ENCODE results near the gene NPY1R. TPM values are rescaled to one million over a fixed set of nuclear protein-coding genes. Genes with fewer than 3 reads are reported as not detected.

NPY1R gene
- total and polyA plus RNA-seq, 10 of the 15 experiments (the other 5 are each of a cell fraction or from before 2014, with no cell fraction given) = not detected

GRCh38 chr4:163295138-163295537 is 37.3 kb downstream of the NPY1R start (continued):
- no peak for TF ChIP-seq NKRF (conservative IDR thresholded peaks at IDR 0.05)
- TF ChIP-seq CREB1 (IDR thresholded peaks at IDR 0.05; ENCODE audit: low read depth) = no peak
- no peak for TF ChIP-seq ZNF207 (IDR thresholded peaks at IDR 0.05; ENCODE audit: borderline replicate concordance)
- TF ChIP-seq CREM (IDR thresholded peaks at IDR 0.05; ENCODE audit: low read depth) = no peak
- no peak for TF ChIP-seq ASH2L (IDR thresholded peaks at IDR 0.05; ENCODE audit: borderline replicate concordance, low read depth)
- TF ChIP-seq ZBTB33 (IDR thresholded peaks at IDR 0.05) = no peak
- no peak for TF ChIP-seq MYC (IDR thresholded peaks at IDR 0.05; ENCODE audit: insufficient read depth, insufficient read length, insufficient replicate concordance, low read length, severe bottlenecking)
- no peak for TF ChIP-seq MTA2 (IDR thresholded peaks at IDR 0.05; ENCODE audit: low read depth)
- no peak for TF ChIP-seq RBBP5 (conservative IDR thresholded peaks at IDR 0.05)

GRCh38 chr4:163284304-163284703 is 48.1 kb downstream of the NPY1R start:
- in situ Hi-C loops (cut with MboI) (no loop called here), intact Hi-C loops (cut with micrococcal nuclease; ENCODE audit: unreplicated experiment) (no loop called here)
- no peak for FAIRE-seq
- no peaks in the 10 kb centered on the region for H3K36me3 ChIP-seq (ENCODE audit: control insufficient read depth in 2 of 2, insufficient read depth in 2 of 2, low read length in 1 of 2)
- ChIA-PET POLR2A (no interaction called here), SMC1A (ENCODE audit: uncharacterized antibody, unreplicated experiment) (interaction anchor here (0.7 kb wide), 1 partner anchor 83 kb away, joined by 3 read pairs; no protein-coding TSS in a partner anchor), RAD21 (ENCODE audit: unreplicated experiment) (no interaction called here), CTCF (no interaction called here)
- no peaks in the 10 kb centered on the region for H3K9me3 ChIP-seq (replicated peaks; ENCODE audit: control insufficient read depth, insufficient read depth, low read length)
- no peak for DNase-seq (ENCODE audit: low read depth, low spot score)
- no peak overlapping the region for H3K4me2 ChIP-seq (ENCODE audit: control insufficient read depth, insufficient read depth)
- ATAC-seq = no peak
- no peaks in the 10 kb centered on the region for H3K4me1 ChIP-seq (ENCODE audit: control insufficient read depth, insufficient read depth, low read length)
- H3K27ac ChIP-seq (ENCODE audit: control insufficient read depth, insufficient read depth) = no peak overlapping the region
- no peaks in the 10 kb centered on the region for H4K20me1 ChIP-seq (ENCODE audit: control insufficient read depth, insufficient read depth)
- no peak for TF ChIP-seq TCF3 (IDR thresholded peaks at IDR 0.05; ENCODE audit: borderline replicate concordance, insufficient read depth, low read depth, low read length)
- TF ChIP-seq, protein P1, sequence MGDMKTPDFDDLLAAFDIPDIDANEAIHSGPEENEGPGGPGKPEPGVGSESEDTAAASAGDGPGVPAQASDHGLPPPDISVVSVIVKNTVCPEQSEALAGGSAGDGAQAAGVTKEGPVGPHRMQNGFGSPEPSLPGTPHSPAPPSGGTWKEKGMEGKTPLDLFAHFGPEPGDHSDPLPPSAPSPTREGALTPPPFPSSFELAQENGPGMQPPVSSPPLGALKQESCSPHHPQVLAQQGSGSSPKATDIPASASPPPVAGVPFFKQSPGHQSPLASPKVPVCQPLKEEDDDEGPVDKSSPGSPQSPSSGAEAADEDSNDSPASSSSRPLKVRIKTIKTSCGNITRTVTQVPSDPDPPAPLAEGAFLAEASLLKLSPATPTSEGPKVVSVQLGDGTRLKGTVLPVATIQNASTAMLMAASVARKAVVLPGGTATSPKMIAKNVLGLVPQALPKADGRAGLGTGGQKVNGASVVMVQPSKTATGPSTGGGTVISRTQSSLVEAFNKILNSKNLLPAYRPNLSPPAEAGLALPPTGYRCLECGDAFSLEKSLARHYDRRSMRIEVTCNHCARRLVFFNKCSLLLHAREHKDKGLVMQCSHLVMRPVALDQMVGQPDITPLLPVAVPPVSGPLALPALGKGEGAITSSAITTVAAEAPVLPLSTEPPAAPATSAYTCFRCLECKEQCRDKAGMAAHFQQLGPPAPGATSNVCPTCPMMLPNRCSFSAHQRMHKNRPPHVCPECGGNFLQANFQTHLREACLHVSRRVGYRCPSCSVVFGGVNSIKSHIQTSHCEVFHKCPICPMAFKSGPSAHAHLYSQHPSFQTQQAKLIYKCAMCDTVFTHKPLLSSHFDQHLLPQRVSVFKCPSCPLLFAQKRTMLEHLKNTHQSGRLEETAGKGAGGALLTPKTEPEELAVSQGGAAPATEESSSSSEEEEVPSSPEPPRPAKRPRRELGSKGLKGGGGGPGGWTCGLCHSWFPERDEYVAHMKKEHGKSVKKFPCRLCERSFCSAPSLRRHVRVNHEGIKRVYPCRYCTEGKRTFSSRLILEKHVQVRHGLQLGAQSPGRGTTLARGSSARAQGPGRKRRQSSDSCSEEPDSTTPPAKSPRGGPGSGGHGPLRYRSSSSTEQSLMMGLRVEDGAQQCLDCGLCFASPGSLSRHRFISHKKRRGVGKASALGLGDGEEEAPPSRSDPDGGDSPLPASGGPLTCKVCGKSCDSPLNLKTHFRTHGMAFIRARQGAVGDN (IDR thresholded peaks at IDR 0.05) = no peak
- no peak for TF ChIP-seq CBX3 (IDR thresholded peaks at IDR 0.05; ENCODE audit: borderline replicate concordance, low read depth)
- TF ChIP-seq SPI1 (IDR thresholded peaks at IDR 0.05; ENCODE audit: borderline replicate concordance, insufficient read depth, low read depth, low read length) = peak; percentile 82
- H3K4me3 ChIP-seq = no peak overlapping the region
- no peaks in the 10 kb centered on the region for H3K79me2 ChIP-seq (ENCODE audit: control insufficient read depth, insufficient read depth, low read length)
- H3K9ac ChIP-seq (ENCODE audit: control insufficient read depth, insufficient read depth, low read length) = no peak overlapping the region
- no peaks in the 10 kb centered on the region for H3K27me3 ChIP-seq (replicated peaks in 1 of 2; ENCODE audit: control insufficient read depth in 2 of 2, insufficient read depth in 2 of 2, low read length in 1 of 2)
- whole genome bisulfite sequencing (ENCODE audit: insufficient coverage, insufficient replicate concordance, low lambda C conversion rate, missing lambda C conversion rate) = 55% methylated on average over 5 of the region's 5 CpGs
- no TSS peak for BruUV-seq (replicated peaks)
- no peak overlapping the region for H2AFZ ChIP-seq (ENCODE audit: control insufficient read depth, low read depth, low read length)
